H9 (cell line): Measurements from ENCODE around the gene CRMP1. TPM values are rescaled to one million over a fixed set of nuclear protein-coding genes. Genes with fewer than 3 reads are reported as not detected.
A peak's percentile ranks its signal among the peaks of the same experiment; 100 is the strongest.

ENCODE experiments used
- DNase-seq: peaks from one replicate; pipeline ENCODE4 v3.0.0-alpha.2; 2017
- H2AFZ ChIP-seq: one replicate; pipeline ENCODE4 v1.6.1; 2013; ENCODE audit warnings: mild to moderate bottlenecking, low read length, control low read depth, moderate library complexity
- H2AK5ac ChIP-seq: 2 replicates; pipeline ENCODE4 v1.6.1; 2013; ENCODE audit warnings: low read length, control low read depth, mixed read lengths; ENCODE audit not compliant: insufficient read length
- H2BK120ac ChIP-seq: one replicate; pipeline ENCODE4 v1.6.1; 2013; ENCODE audit warnings: low read depth, mild to moderate bottlenecking, low read length, control low read depth, inconsistent platforms; ENCODE audit not compliant: poor library complexity, severe bottlenecking
- H2BK12ac ChIP-seq: 2 replicates; pipeline ENCODE4 v1.6.1; 2013; ENCODE audit warnings: low read length, control low read depth, mixed read lengths, low read depth; ENCODE audit not compliant: insufficient read length
- H2BK15ac ChIP-seq: 2 replicates; pipeline ENCODE4 v1.6.1; 2013; ENCODE audit warnings: low read depth, low read length, control low read depth
- H2BK20ac ChIP-seq: one replicate; pipeline ENCODE4 v1.6.1; 2013; ENCODE audit warnings: low read depth, mild to moderate bottlenecking, low read length, control low read depth, inconsistent platforms; ENCODE audit not compliant: poor library complexity, severe bottlenecking
- H2BK5ac ChIP-seq: 2 replicates; pipeline ENCODE4 v1.6.1; 2013; ENCODE audit warnings: low read length, control low read depth, mixed read lengths; ENCODE audit not compliant: insufficient read length
- H3K14ac ChIP-seq: 2 replicates; pipeline ENCODE4 v1.6.1; 2013; ENCODE audit warnings: low read length, control low read depth; ENCODE audit not compliant: insufficient read depth
- H3K18ac ChIP-seq: 2 replicates; pipeline ENCODE4 v1.6.1; 2013; ENCODE audit warnings: low read depth, mild to moderate bottlenecking, mixed read lengths, low read length, control low read depth; ENCODE audit not compliant: insufficient read length
- H3K23ac ChIP-seq: 2 replicates; pipeline ENCODE4 v1.6.1; 2013; ENCODE audit warnings: low read length, control low read depth, mixed read lengths, low read depth; ENCODE audit not compliant: insufficient read length
- H3K23me2 ChIP-seq: 2 replicates; pipeline ENCODE4 v1.6.1; 2013; ENCODE audit warnings: low read depth, mild to moderate bottlenecking, mixed read lengths, low read length, control low read depth; ENCODE audit not compliant: insufficient read length, poor library complexity, severe bottlenecking
- H3K27ac ChIP-seq: 2 replicates; pipeline ENCODE4 v1.5.1; 2013; ENCODE audit warnings: low read length, control low read depth, mixed read lengths, low read depth; ENCODE audit not compliant: insufficient read length
- H3K27me3 ChIP-seq: 2 replicates; pipeline ENCODE4 v1.6.1; 2013; ENCODE audit warnings: low read length, control low read depth, inconsistent platforms; ENCODE audit not compliant: insufficient read depth
- H3K4ac ChIP-seq: 2 replicates; pipeline ENCODE4 v1.6.1; 2013; ENCODE audit warnings: low read depth, mild to moderate bottlenecking, control low read depth, inconsistent platforms, low read length, moderate library complexity
- H3K4me1 ChIP-seq: 2 replicates; pipeline ENCODE4 v1.6.1; 2013; ENCODE audit warnings: low read length, control low read depth, inconsistent platforms; ENCODE audit not compliant: insufficient read depth
- H3K4me2 ChIP-seq: 2 replicates; pipeline ENCODE4 v1.6.1; 2013; ENCODE audit warnings: low read length, control low read depth, mixed read lengths; ENCODE audit not compliant: insufficient read length, insufficient read depth
- H3K56ac ChIP-seq: 2 replicates; pipeline ENCODE4 v1.6.1; 2013; ENCODE audit warnings: low read depth, mild to moderate bottlenecking, mixed read lengths, low read length, control low read depth; ENCODE audit not compliant: insufficient read length
- H3K79me1 ChIP-seq: 2 replicates; pipeline ENCODE4 v1.6.1; 2013; ENCODE audit warnings: low read depth, mild to moderate bottlenecking, moderate library complexity, low read length, control low read depth, inconsistent platforms; ENCODE audit not compliant: insufficient read depth, poor library complexity, severe bottlenecking
- H3K79me2 ChIP-seq: 2 replicates; pipeline ENCODE4 v1.6.1; 2013; ENCODE audit warnings: low read length, control low read depth, inconsistent platforms; ENCODE audit not compliant: insufficient read depth
- H3K9ac ChIP-seq: 2 replicates; pipeline ENCODE4 v1.6.1; 2013; ENCODE audit warnings: low read length, control low read depth, mixed read lengths; ENCODE audit not compliant: insufficient read length; ENCODE audit errors: extremely low read depth
- H3K9me3 ChIP-seq: one replicate; pipeline ENCODE4 v1.6.1; 2013; ENCODE audit warnings: low read depth, low read length, inconsistent platforms; ENCODE audit not compliant: control insufficient read depth
- H3T11ph ChIP-seq: one replicate; pipeline ENCODE4 v1.6.1; 2013; ENCODE audit warnings: mild to moderate bottlenecking, low read length, control low read depth, inconsistent platforms
- H4K20me1 ChIP-seq: one replicate; pipeline ENCODE4 v1.6.1; 2013; ENCODE audit not compliant: control insufficient read depth, insufficient read length, insufficient read depth
- H4K5ac ChIP-seq: 2 replicates; pipeline ENCODE4 v1.6.1; 2013; ENCODE audit warnings: low read depth, mild to moderate bottlenecking, mixed read lengths, low read length, control low read depth; ENCODE audit not compliant: insufficient read length
- H4K8ac ChIP-seq: replicated peaks from 2 replicates; pipeline ENCODE4 v1.6.1; 2013; ENCODE audit warnings: low read length, control low read depth, mixed read lengths, low read depth; ENCODE audit not compliant: insufficient read length
- H4K91ac ChIP-seq: 2 replicates; pipeline ENCODE4 v1.6.1; 2013; ENCODE audit warnings: low read depth, mild to moderate bottlenecking, moderate library complexity, mixed read lengths, low read length, control low read depth; ENCODE audit not compliant: insufficient read length
- H3K27ac Mint-ChIP-seq, 3 experiments: 2 replicates in 2 of 3; 3 replicates in 1 of 3; pipeline ENCODE4 v1.8.0; 2020 to 2021; ENCODE audit warnings: mixed read lengths in 3 of 3, mild to moderate bottlenecking in 1 of 3, moderate library complexity in 1 of 3
- H3K27me3 Mint-ChIP-seq: 2 replicates; pipeline ENCODE4 v1.8.0; 2021; ENCODE audit warnings: low read depth, mild to moderate bottlenecking, moderate library complexity, mixed read lengths
- H3K36me3 Mint-ChIP-seq, 3 experiments: 2 replicates in 2 of 3; 3 replicates in 1 of 3; pipeline ENCODE4 v1.8.0; 2020 to 2021; ENCODE audit warnings: low read depth in 3 of 3, mixed read lengths in 3 of 3; ENCODE audit not compliant: insufficient read depth in 1 of 3
- H3K4me1 Mint-ChIP-seq, 2 experiments: 2 replicates each; pipeline ENCODE4 v1.8.0; 2020; ENCODE audit warnings: mixed read lengths in 2 of 2
- H3K4me3 Mint-ChIP-seq, 2 experiments: 2 replicates in 1 of 2; 3 replicates in 1 of 2; pipeline ENCODE4 v1.8.0; 2020 to 2021; ENCODE audit warnings: mild to moderate bottlenecking in 2 of 2, mixed read lengths in 2 of 2, moderate library complexity in 1 of 2
- H3K9me3 Mint-ChIP-seq, 2 experiments: 2 replicates in 1 of 2; 3 replicates in 1 of 2; pipeline ENCODE4 v1.8.0; 2020; ENCODE audit warnings: mild to moderate bottlenecking in 2 of 2, mixed read lengths in 2 of 2, moderate library complexity in 1 of 2
- WGBS: extraction: QIAGEN DNeasy Blood & Tissue Kit; methylation state at CpG from one replicate; pipeline ENCODE4 v1.1.7; 2013; ENCODE audit warnings: missing lambda C conversion rate, low lambda C conversion rate, mixed read lengths; ENCODE audit not compliant: insufficient read length; ENCODE audit errors: extremely low coverage; 5-methylcytosine and 5-hydroxymethylcytosine counted together
- total RNA-seq: library from RNA; stranded (reverse); gene quantifications from 2 replicates; pipeline ENCODE4 v1.2.1, GENCODE V29; 2021
- TF ChIP-seq, protein P1 (sequence below): fragments of 200-600 bp; sonication (generic); conservative IDR thresholded peaks from 3 replicates; pipeline ENCODE4 v1.8.0; 2021; ENCODE audit warnings: antibody characterized with exemption, mild to moderate bottlenecking

CRMP1 gene
- total RNA-seq, 1 experiment from 2014 or later, result 71.6 TPM

DNA sequence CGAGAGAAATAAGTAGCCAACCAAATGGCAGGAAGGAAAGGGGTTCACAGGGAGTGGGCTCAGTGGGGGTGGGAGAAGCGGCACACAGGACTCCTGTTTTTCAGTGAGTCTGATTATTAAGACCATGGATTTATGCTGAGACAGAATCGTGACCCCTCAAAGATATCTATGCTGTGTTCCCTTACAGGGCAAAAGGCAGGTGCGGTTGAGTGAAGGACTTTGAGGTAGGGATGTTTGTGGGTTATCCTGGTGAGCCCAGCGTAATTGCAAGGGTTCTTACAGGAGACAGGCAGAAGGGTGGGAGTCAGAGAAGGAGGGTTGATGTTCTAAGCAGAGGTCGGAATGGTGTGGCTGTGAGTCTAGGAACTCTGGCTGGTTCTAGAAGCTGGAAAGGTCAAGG lies 108.9 kb downstream of the CRMP1 start:
- Histone ChIP-seq H3K23ac (no peak overlapping the region), H4K8ac (no peak overlapping the region), H2BK120ac (no peak overlapping the region), H3K79me1 (no peaks in the 10 kb centered on the region), H2BK20ac (no peak overlapping the region), H3K56ac (no peak overlapping the region), H3K23me2 (no peaks in the 10 kb centered on the region), H3K4me2 (no peak overlapping the region), H3K14ac (no peak overlapping the region), H3K27ac (no peak overlapping the region), H4K91ac (no peak overlapping the region), H3T11ph (no peak overlapping the region), H3K4ac (no peak overlapping the region), H3K9me3 (no peaks in the 10 kb centered on the region), H3K79me2 (0 out of 2 replicates have a peak, but pooled peaks cover 2% of the 10 kb centered on the region), H3K9ac (no peak overlapping the region), H4K5ac (no peak overlapping the region), H2AFZ (no peak overlapping the region), H3K4me1 (no peaks in the 10 kb centered on the region), H2AK5ac (no peak overlapping the region), H2BK12ac (no peak overlapping the region), H2BK15ac (no peak overlapping the region), H3K18ac (no peak overlapping the region), H4K20me1 (no peaks in the 10 kb centered on the region), H3K27me3 (no peaks in the 10 kb centered on the region), H2BK5ac (no peak overlapping the region)
- peaks cover 15 to 16% of the 10 kb centered on the region in 2 experiments; a peak in 3 of 4 replicates for H3K4me1 Mint-ChIP-seq
- H3K27ac Mint-ChIP-seq, result peak overlapping the region in 2 of 3 experiments; percentile 12 to 38; a peak in 1 of 7 replicates
- peak overlapping the region in 1 of 2 experiments; percentile 4; a peak in 1 of 5 replicates for H3K4me3 Mint-ChIP-seq
- DNase-seq, result peak; percentile 14
- peaks cover 0 to 3% of the 10 kb centered on the region in 2 experiments; a peak in 2 of 5 replicates for H3K9me3 Mint-ChIP-seq
- H3K27me3 Mint-ChIP-seq, result no peaks in the 10 kb centered on the region
- no CpG with 5 or more reads among the region's 6 CpGs for WGBS
- H3K36me3 Mint-ChIP-seq, result peaks cover 32 to 40% (median 35%) of the 10 kb centered on the region in 3 experiments
- TF ChIP-seq, protein P1, sequence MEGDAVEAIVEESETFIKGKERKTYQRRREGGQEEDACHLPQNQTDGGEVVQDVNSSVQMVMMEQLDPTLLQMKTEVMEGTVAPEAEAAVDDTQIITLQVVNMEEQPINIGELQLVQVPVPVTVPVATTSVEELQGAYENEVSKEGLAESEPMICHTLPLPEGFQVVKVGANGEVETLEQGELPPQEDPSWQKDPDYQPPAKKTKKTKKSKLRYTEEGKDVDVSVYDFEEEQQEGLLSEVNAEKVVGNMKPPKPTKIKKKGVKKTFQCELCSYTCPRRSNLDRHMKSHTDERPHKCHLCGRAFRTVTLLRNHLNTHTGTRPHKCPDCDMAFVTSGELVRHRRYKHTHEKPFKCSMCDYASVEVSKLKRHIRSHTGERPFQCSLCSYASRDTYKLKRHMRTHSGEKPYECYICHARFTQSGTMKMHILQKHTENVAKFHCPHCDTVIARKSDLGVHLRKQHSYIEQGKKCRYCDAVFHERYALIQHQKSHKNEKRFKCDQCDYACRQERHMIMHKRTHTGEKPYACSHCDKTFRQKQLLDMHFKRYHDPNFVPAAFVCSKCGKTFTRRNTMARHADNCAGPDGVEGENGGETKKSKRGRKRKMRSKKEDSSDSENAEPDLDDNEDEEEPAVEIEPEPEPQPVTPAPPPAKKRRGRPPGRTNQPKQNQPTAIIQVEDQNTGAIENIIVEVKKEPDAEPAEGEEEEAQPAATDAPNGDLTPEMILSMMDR, result no peak
